ENCODE data around the gene RNLS.

DNA sequence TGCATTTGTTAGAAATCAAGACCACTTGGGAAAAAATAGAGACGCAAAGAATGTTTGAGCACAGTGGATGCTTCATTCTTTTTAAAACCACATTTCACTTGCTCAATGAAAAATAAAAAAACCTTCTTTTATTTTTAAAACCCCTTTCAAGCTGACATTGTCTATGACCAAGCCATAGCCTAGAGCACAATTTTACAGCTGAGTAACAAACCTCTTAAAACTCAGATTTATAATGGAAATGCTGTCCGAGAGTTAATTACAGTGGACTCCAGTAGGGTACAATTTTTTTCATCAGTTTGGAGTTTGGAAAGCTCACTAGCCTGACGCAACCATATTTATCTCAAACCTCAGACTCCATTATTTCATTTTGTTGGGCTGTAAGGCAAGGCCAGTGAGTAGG lies 116.3 kb downstream of the RNLS start:
- TF ChIP-seq ZC3H11A (IDR thresholded peaks at IDR 0.05) (no peak), POLR2A (IDR thresholded peaks at IDR 0.05; ENCODE audit: low read length) (no peak), RAD21 (conservative IDR thresholded peaks at IDR 0.05 in 1 of 2, IDR thresholded peaks at IDR 0.05 in 1 of 2) (no peak), RFX5 (IDR thresholded peaks at IDR 0.05) (no peak)
- TF ChIP-seq, protein P1, sequence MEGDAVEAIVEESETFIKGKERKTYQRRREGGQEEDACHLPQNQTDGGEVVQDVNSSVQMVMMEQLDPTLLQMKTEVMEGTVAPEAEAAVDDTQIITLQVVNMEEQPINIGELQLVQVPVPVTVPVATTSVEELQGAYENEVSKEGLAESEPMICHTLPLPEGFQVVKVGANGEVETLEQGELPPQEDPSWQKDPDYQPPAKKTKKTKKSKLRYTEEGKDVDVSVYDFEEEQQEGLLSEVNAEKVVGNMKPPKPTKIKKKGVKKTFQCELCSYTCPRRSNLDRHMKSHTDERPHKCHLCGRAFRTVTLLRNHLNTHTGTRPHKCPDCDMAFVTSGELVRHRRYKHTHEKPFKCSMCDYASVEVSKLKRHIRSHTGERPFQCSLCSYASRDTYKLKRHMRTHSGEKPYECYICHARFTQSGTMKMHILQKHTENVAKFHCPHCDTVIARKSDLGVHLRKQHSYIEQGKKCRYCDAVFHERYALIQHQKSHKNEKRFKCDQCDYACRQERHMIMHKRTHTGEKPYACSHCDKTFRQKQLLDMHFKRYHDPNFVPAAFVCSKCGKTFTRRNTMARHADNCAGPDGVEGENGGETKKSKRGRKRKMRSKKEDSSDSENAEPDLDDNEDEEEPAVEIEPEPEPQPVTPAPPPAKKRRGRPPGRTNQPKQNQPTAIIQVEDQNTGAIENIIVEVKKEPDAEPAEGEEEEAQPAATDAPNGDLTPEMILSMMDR (IDR thresholded peaks at IDR 0.05) = no peak
